Medulla oblongata (tissue), 1 donor: ENCODE results near the gene SLC44A2.
"Not testable (repeated sequence)": the region's sequence is repeated elsewhere in the genome, so short reads cannot be mapped to it uniquely, and the experiment has no call there.

Experiments
- DNase-seq: peaks from one replicate; pipeline ENCODE4 v3.0.0-alpha.2; 2015; ENCODE audit errors: extremely low spot score

The SLC44A2 gene

DNA sequence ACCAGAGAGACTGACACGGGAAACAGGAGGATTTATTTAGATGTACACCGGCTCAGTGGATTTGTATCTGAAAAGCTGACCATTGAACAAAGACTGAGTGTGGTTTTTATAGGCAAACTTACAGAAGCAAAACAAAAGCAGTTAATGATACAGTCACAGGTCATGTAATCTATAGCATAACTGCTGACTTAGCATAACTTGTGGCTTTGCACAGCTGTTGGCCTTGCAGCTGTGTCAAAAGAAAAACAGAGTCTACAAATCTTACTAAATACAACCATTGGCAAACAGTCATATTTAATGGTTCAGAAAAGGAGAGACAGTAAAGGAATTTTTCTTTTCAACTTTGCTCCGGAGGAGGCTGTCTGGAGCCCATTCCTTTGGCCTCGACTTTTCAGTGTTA lies 26.5 kb downstream of the SLC44A2 start:
- DNase-seq, result no peak

GRCh38 chr19:10653482-10653731 lies 28.1 kb downstream of the SLC44A2 start:
- no peak for DNase-seq

- DNase-seq, result peak; percentile 99
These were observed 28.6 kb downstream of the SLC44A2 start, which contains the start of gene ILF3 for GRCh38 chr19:10653732-10654609. ILF3 (plus strand) TSS chr19:10654346; CDS start chr19:10670606, 16,260 bp downstream.

DNA sequence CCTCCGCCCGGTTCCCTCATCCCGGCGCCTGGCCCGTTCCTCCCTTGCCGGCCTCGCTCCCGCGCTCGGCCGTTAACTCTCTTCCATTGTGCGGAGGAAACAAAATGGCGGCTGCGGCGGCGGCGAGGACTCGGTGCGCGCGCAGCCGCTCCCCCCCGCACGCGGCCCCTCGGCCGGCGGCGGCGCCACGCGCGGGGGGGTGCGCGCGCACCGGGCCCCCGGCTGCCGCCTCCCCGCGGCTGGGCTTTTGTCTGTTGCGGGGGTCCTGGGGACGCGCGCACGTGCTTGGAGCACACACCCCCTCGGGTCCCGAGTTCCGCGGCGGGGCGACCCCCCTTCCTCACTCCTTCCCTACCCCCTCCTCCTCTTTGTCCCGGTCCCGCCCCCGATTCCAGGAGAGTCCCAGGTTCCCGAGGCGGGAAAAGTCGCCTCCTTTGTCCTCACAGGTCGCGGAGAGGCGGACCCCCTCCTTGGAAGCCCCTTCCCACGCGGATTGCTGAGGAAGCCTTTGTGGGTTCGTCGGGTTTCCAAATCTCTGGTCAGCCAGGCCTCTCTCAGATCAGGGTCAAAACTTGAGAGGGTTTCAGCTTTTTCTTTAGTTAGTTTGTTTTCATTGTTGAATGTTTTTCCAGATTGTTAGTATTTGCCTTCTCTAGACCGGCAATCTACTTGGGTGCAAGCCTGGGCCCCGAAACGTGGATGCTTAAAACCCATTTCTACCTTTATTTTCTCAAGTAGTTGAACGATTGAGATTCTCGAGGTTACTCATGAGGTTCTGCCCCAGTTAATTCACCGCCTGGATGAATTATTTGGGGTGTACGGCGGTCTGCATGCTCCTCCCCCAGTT lies 29.5 kb downstream of the SLC44A2 start:
- DNase-seq, result peak; percentile 30

- DNase-seq, result peak; percentile 44
These were observed 30.3 kb downstream of the SLC44A2 start for GRCh38 chr19:10655457-10656312.

- DNase-seq, result no peak
These were observed 35.0 kb downstream of the SLC44A2 start for GRCh38 chr19:10660346-10660745.

DNA sequence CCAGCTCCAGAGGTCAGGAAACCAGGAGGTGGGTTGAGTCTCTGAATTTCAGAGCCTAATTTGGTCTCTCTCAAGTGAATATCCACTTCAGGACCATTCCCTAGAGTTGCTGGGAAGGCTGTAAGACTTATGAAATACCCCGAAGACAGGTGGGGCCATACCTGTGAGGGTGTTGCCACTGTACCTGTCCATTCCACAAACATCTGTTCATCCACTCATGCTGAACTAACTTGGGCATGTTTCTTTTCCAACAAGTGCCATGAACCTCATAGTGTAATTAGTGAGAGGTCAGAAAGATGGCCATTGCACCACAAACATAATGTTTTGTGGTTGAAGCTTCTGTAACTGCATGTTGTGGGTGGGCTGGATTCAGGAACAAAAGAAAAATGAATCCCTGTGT lies 36.6 kb downstream of the SLC44A2 start:
- no peak for DNase-seq

DNA sequence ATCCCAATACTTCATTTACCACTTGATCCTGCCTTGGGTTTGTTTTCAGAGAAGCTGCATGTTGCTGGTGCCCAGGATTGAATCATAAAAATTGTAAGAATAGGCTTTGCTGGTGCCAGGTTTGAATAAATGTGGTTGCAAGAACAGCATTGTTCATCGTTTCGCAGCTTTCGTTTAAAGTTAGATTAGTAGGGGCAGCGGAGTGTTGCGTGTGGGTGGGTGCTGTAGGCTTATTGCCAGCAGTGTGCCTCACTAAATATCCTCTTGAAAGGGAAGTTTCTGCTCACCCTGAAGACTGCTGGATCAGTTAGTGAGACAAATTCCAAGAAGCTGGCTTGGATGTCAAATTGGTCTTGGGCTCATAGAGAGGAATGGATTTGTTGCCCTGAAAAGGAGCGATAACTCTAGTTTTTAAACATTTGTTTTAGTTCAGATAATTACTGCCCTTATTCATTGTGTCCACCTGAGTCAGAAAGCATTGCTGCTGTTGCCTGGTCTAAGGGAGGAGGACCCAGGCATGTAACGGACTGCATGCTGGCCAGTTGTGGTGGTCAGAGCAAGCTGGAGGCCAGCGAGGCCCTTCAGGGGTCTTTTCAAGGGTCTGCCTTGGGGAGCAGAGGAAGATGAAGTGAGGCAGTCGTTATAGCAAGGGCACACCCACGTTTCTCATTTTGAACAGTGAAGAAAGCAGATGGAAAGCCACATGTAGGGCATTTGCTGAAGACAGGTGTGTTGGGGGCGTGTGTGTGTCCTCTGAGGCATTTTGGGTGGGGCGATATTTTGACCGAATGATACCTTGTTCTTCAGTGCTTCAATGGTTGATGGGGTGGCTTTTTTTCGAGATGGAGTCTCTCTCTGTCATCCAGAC lies 37.3 kb downstream of the SLC44A2 start:
- no peak for DNase-seq

DNA sequence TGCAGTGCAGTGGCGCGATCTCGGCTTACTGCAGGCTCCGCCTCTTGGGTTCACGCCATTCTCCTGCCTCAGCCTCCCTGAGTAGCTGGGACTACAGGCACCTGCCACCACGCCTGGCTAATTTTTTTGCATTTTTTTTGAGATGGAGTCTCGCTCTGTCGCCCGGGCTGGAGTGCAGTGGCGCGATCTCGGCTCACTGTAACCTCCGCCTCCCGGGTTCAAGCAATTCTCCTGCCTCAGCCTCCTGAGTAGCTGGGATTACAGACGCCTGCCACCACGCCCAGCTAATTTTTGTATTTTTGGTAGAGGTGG lies 37.9 kb downstream of the SLC44A2 start:
- DNase-seq, result not testable (repeated sequence)

GRCh38 chr19:10667867-10668266 lies 42.5 kb downstream of the SLC44A2 start:
- no peak for DNase-seq

- DNase-seq, result no peak
These were observed 43.9 kb downstream of the SLC44A2 start for GRCh38 chr19:10669246-10669645.

- DNase-seq, result no peak
These were observed 44.8 kb downstream of the SLC44A2 start for GRCh38 chr19:10670182-10670581.

DNA sequence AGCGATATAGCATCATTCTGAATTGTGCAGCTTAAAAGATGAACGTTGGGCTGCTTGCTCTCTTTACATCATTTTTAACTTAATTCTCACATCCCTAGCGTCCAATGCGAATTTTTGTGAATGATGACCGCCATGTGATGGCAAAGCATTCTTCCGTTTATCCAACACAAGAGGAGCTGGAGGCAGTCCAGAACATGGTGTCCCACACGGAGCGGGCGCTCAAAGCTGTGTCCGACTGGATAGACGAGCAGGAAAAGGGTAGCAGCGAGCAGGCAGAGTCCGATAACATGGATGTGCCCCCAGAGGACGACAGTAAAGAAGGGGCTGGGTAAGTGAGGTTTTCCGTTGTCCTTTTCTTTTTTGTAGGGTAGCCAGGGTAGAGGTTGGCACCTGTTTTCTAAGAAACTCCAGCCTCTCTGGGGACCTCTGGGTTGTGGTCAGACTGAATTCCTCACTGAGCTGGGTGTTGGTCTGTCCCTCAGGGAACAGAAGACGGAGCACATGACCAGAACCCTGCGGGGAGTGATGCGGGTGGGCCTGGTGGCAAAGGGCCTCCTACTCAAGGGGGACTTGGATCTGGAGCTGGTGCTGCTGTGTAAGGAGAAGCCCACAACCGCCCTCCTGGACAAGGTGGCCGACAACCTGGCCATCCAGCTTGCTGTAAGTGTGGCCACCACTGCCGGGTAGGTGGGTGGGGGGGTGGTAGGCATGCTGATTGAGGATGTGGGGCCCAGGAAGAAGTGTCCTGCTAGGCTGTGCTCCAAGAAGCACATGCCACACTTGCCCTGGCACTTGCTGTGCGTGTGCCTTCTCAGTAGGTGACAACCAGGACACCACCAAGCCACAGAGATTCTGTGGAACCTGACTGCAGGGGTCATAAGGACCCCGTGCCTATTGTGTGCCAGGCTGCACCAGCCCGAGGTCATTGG lies 45.8 kb downstream of the SLC44A2 start:
- no peak for DNase-seq

DNA sequence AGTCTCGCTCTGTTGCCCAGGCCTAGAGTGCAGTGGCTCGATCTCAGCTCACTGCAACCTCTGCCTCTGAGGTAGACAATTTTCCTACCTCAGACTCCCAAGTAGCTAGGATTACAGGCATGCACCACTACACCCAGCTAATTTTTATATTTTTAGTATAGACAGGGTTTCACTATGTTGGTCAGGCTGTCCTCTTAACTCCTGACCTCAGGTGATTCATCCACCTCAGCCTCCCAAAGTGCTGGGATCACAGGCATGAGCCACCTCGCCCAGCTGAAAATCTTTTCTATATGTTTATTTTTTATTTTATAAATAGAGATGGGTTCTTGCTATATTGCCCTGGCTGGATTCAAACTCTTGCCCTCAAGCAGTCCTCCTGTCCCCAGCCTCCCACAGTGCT lies 46.6 kb downstream of the SLC44A2 start:
- DNase-seq, result not testable (repeated sequence)

- not testable (repeated sequence) for DNase-seq
These were observed 49.9 kb downstream of the SLC44A2 start for GRCh38 chr19:10675214-10675613.

GRCh38 chr19:10677751-10678150 lies 52.4 kb downstream of the SLC44A2 start:
- DNase-seq, result no peak

DNA sequence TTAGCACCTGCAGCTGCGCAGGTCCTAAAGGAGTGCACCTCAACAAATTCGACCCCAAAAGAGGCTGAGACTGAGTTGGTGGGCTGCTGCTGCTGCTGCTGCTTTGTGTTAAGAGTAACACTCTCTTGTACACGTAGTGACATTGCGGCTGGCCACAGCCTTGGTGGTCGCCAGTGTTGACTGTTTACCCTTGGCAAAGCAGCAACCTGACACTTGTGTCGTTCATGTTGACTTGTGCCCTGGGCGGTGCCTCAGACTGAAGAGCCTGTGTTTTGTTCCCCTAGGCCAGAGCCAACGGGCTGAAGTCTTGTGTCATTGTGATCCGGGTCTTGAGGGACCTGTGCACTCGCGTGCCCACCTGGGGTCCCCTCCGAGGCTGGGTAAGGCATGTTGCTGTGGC lies 53.5 kb downstream of the SLC44A2 start:
- no peak for DNase-seq

DNA sequence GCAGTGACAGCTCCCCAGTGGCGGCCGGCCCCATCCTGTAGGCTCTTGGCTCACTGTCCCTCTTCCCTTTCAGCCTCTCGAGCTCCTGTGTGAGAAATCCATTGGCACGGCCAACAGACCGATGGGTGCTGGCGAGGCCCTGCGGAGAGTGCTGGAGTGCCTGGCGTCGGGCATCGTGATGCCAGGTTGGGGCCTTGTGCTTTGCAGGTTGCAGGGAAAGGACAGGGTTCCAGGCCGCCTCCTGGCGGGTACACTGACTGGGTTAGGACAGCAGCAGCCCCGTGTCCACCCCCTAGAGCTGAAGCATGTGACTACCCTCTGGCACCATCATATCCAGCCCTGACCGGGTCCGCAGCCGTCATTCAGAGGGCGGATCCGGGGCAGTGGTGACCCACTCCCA lies 54.4 kb downstream of the SLC44A2 start:
- no peak for DNase-seq

DNA sequence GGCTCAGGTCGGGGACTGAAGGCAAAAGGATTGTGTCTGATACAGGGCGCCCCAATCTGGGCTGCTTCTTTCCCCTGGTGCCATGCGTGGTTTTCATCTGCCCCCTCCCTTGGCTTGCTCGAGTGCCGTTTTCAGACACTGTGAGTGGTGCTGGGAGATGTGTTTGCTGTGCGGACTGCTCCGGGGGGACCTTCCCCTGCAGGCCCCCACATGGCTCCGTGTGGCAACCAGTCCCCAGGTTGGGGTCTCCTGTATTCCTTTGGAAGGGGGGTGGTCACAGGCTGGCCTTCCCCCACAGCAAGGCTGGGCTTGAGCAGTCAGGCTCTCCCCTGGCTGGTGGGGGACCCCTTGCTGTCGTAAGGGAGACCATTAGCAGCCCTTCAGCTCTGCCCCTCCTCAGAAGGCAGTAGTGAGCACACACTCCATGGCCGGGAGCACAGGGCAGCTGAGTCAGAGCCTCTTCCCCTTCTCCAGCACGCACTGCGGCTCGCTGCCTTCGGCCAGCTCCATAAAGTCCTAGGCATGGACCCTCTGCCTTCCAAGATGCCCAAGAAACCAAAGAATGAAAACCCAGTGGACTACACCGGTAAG lies 55.3 kb downstream of the SLC44A2 start:
- no peak for DNase-seq

DNA sequence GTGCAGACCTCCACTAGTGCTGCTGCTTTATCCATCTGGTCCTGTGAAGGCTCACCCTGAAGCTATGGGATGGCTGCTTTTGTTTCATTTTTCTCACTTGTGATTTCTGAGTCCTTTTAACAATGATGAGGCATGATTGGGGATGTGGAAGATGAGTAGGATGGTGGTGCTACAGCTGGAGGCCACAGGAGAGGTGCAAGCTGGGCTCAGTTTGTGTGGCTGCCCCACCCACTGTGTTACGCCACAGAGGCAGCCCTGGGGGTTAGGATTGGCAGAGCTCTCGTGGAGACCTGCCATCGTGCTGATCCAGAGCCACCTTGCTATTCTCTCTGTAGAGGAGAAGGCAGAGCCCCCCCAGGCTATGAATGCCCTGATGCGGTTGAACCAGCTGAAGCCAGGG lies 56.3 kb downstream of the SLC44A2 start:
- no peak for DNase-seq
